Right lobe of liver (tissue), 4 donors: Measurements from ENCODE around the gene DHRS3.

ENCODE experiments used
- POLR2A ChIP-seq: fragments of 450-650 bp; IDR thresholded peaks from one replicate; pipeline ENCODE4 v1.6.1; 2017; ENCODE audit warnings: antibody characterized with exemption, mild to moderate bottlenecking
- TF ChIP-seq, protein P1 (sequence below), 4 donors: fragments of 200-600 bp in 3 of 4; fragments of 450-650 bp in 1 of 4; IDR thresholded peaks; one replicate each; pipeline versions ENCODE4 v1.5.1 to v1.8.0; 2016 to 2022; ENCODE audit warnings: antibody characterized with exemption in 4 of 4, mild to moderate bottlenecking in 2 of 4
- donor health status: DM: no; HTN: no; CAD: no.
- donor health status: DM: no; HTN: no; CAD: no.
- donor health status: DM: no; HTN: yes; CAD: no.

DNA sequence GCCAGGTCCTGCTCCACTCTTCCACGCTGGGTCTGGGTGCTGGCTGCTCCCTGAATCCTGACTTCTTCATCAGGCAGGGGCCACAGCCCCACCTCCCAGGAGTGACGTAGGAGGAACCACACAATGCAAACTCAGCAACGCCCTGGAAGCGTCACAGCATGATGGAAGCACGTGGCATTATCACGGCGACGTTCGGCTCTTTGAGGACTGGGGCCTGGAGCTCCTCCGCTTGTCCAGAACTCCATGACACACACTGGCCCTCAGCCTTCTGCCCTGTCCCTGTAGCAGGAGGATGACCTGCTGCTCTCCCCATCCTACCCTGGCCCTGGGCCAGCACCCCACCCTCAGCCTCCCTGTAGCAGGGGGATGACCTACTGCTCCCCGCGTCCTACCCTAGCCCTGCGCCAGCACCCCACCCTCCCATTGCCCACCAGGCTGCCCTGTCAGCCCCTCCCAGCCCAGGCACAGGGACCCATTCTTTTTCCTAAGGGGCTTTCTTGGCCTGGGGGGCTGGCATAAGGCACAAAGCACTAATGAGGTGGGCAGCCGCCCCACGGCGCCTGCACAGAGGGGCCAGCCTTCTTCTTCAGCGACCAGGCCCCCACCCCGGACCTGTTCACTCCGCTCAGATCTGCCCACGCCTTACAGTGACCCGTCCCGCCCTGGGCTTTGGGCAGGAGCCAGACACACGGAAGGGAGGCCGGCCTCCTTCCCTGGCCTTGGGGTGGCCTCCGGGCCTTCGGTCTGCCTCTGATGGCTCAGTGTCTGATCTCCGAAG lies 65.7 kb downstream of the DHRS3 start:
- TF ChIP-seq, protein P1, sequence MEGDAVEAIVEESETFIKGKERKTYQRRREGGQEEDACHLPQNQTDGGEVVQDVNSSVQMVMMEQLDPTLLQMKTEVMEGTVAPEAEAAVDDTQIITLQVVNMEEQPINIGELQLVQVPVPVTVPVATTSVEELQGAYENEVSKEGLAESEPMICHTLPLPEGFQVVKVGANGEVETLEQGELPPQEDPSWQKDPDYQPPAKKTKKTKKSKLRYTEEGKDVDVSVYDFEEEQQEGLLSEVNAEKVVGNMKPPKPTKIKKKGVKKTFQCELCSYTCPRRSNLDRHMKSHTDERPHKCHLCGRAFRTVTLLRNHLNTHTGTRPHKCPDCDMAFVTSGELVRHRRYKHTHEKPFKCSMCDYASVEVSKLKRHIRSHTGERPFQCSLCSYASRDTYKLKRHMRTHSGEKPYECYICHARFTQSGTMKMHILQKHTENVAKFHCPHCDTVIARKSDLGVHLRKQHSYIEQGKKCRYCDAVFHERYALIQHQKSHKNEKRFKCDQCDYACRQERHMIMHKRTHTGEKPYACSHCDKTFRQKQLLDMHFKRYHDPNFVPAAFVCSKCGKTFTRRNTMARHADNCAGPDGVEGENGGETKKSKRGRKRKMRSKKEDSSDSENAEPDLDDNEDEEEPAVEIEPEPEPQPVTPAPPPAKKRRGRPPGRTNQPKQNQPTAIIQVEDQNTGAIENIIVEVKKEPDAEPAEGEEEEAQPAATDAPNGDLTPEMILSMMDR (IDR thresholded peaks at IDR 0.05): no peak
- TF ChIP-seq POLR2A: no peak
